ENCODE measurements around the gene LRRTM3.

- TF ChIP-seq, protein P1, sequence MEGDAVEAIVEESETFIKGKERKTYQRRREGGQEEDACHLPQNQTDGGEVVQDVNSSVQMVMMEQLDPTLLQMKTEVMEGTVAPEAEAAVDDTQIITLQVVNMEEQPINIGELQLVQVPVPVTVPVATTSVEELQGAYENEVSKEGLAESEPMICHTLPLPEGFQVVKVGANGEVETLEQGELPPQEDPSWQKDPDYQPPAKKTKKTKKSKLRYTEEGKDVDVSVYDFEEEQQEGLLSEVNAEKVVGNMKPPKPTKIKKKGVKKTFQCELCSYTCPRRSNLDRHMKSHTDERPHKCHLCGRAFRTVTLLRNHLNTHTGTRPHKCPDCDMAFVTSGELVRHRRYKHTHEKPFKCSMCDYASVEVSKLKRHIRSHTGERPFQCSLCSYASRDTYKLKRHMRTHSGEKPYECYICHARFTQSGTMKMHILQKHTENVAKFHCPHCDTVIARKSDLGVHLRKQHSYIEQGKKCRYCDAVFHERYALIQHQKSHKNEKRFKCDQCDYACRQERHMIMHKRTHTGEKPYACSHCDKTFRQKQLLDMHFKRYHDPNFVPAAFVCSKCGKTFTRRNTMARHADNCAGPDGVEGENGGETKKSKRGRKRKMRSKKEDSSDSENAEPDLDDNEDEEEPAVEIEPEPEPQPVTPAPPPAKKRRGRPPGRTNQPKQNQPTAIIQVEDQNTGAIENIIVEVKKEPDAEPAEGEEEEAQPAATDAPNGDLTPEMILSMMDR (IDR thresholded peaks at IDR 0.05) = peak in 2 of 4 donors; percentile 6 to 9
- no peak for TF ChIP-seq POLR2A (IDR thresholded peaks at IDR 0.05)
Observed at GRCh38 chr10:66917104-66917503, 8.7 kb upstream of the LRRTM3 start.
